SK-N-SH treated with all-trans-retinoic acid at 6 μM for 48 hours (cell line): ENCODE data around the gene GLP2R.

Source experiments
- ATAC-seq: fragments of 200-7000 bp; cut with Tn5 transposase; 3 replicates; pipeline ENCODE4 v1.9.1; 2020; ENCODE audit warnings: mild to moderate bottlenecking, moderate library complexity
- ARNTL ChIP-seq: fragments of 450-650 bp; formaldehyde crosslinking; IDR thresholded peaks from 2 replicates; pipeline ENCODE4 v1.5.0; 2020; ENCODE audit warnings: low read depth, mild to moderate bottlenecking, moderate library complexity, borderline replicate concordance
- BACH2 ChIP-seq: fragments of 250-450 bp; sonication (Bioruptor Pico); IDR thresholded peaks from 2 replicates; pipeline ENCODE4 v1.9.0; 2021; ENCODE audit warnings: mild to moderate bottlenecking, borderline replicate concordance
- CREB5 ChIP-seq: fragments of 250-450 bp; sonication (Bioruptor Pico); IDR thresholded peaks from 2 replicates; pipeline ENCODE4 v1.5.1; 2020; ENCODE audit warnings: low read depth, mild to moderate bottlenecking, moderate library complexity
- CSDC2 ChIP-seq: fragments of 250-450 bp; sonication (Bioruptor Pico); IDR thresholded peaks from 2 replicates; pipeline ENCODE4 v1.5.0; 2020; ENCODE audit warnings: mild to moderate bottlenecking, moderate library complexity
- CSRNP3 ChIP-seq: fragments of 250-450 bp; sonication (Bioruptor Pico); IDR thresholded peaks from 2 replicates; pipeline ENCODE4 v1.5.1; 2021; ENCODE audit warnings: mild to moderate bottlenecking, moderate library complexity
- ESRRG ChIP-seq: fragments of 250-450 bp; sonication (Bioruptor Pico); IDR thresholded peaks from 2 replicates; pipeline ENCODE4 v1.6.1; 2021; ENCODE audit warnings: mild to moderate bottlenecking
- GLIS3 ChIP-seq: fragments of 250-450 bp; sonication (Bioruptor Pico); IDR thresholded peaks from 2 replicates; pipeline ENCODE4 v1.5.0; 2020; ENCODE audit warnings: mild to moderate bottlenecking, moderate library complexity
- ISL1 ChIP-seq: fragments of 250-450 bp; sonication (Bioruptor Pico); IDR thresholded peaks from 2 replicates; pipeline ENCODE4 v2.1.2; 2022; ENCODE audit warnings: mild to moderate bottlenecking, moderate library complexity
- OSR1 ChIP-seq: fragments of 250-450 bp; sonication (Bioruptor Pico); IDR thresholded peaks from 2 replicates; pipeline ENCODE4 v1.8.0; 2022; ENCODE audit warnings: moderate library complexity, mild to moderate bottlenecking, inconsistent platforms
- PATZ1 ChIP-seq: fragments of 250-450 bp; sonication (Bioruptor Pico); IDR thresholded peaks from 2 replicates; pipeline ENCODE4 v1.8.0; 2020; ENCODE audit warnings: mild to moderate bottlenecking, moderate library complexity, borderline replicate concordance
- POU6F1 ChIP-seq: fragments of 250-450 bp; sonication (Bioruptor Pico); IDR thresholded peaks from 2 replicates; pipeline ENCODE4 v1.8.0; 2021; ENCODE audit warnings: low read depth, mild to moderate bottlenecking, moderate library complexity, borderline replicate concordance
- PPARA ChIP-seq: fragments of 250-450 bp; sonication (Bioruptor Pico); IDR thresholded peaks from 2 replicates; pipeline ENCODE4 v1.5.0; 2020; ENCODE audit warnings: mild to moderate bottlenecking, borderline replicate concordance
- RARB ChIP-seq: fragments of 250-450 bp; sonication (Bioruptor Pico); IDR thresholded peaks from 2 replicates; pipeline ENCODE4 v1.8.0; 2021; ENCODE audit warnings: mild to moderate bottlenecking, moderate library complexity
- SNAI2 ChIP-seq: fragments of 250-450 bp; sonication (Bioruptor Pico); IDR thresholded peaks from 2 replicates; pipeline ENCODE4 v1.5.0; 2020; ENCODE audit warnings: mild to moderate bottlenecking, moderate library complexity
- TCF4 ChIP-seq: fragments of 250-450 bp; sonication (Bioruptor Pico); IDR thresholded peaks from 2 replicates; pipeline ENCODE4 v1.8.0; 2021; ENCODE audit warnings: mild to moderate bottlenecking, moderate library complexity, borderline replicate concordance
- TOX ChIP-seq: fragments of 250-450 bp; sonication (Bioruptor Pico); IDR thresholded peaks from 2 replicates; pipeline ENCODE4 v1.8.0; 2021; ENCODE audit warnings: mild to moderate bottlenecking, moderate library complexity, borderline replicate concordance
- TSHZ2 ChIP-seq: fragments of 250-450 bp; sonication (Bioruptor Pico); IDR thresholded peaks from 2 replicates; pipeline ENCODE4 v1.5.0; 2020; ENCODE audit warnings: mild to moderate bottlenecking, moderate library complexity
- ZFP3 ChIP-seq: fragments of 250-450 bp; sonication (Bioruptor Pico); IDR thresholded peaks from 2 replicates; pipeline ENCODE4 v1.5.0; 2020; ENCODE audit warnings: mild to moderate bottlenecking, moderate library complexity
- ZFP30 ChIP-seq: fragments of 450-650 bp; formaldehyde crosslinking; IDR thresholded peaks from 2 replicates; pipeline ENCODE4 v1.5.0; 2022; ENCODE audit warnings: mild to moderate bottlenecking, moderate library complexity
- ZNF565 ChIP-seq: fragments of 450-650 bp; formaldehyde crosslinking; conservative IDR thresholded peaks from 2 replicates; pipeline ENCODE4 v1.5.0; 2020; ENCODE audit warnings: low read depth, mild to moderate bottlenecking, moderate library complexity
- ZNF70 ChIP-seq: fragments of 450-650 bp; formaldehyde crosslinking; IDR thresholded peaks from 2 replicates; pipeline ENCODE4 v1.5.0; 2020; ENCODE audit warnings: mild to moderate bottlenecking, moderate library complexity
- ZNF8 ChIP-seq: fragments of 450-650 bp; formaldehyde crosslinking; IDR thresholded peaks from 2 replicates; pipeline ENCODE4 v1.5.0; 2020; ENCODE audit warnings: mild to moderate bottlenecking, moderate library complexity

GLP2R gene

GRCh38 chr17:9902120-9902519 is 76.4 kb downstream of the GLP2R start:
- no peak for ATAC-seq
- TF ChIP-seq ZFP3 (CRISPR knock-in tag): no peak
- TF ChIP-seq CSRNP3: no peak
- TF ChIP-seq RARB (CRISPR knock-in tag): no peak
- no peak for TF ChIP-seq CREB5 (CRISPR knock-in tag)
- no peak for TF ChIP-seq ZFP30 (CRISPR knock-in tag)
- no peak for TF ChIP-seq ISL1 (CRISPR knock-in tag)
- no peak for TF ChIP-seq PATZ1 (CRISPR knock-in tag)
- no peak for TF ChIP-seq BACH2 (CRISPR knock-in tag)
- TF ChIP-seq SNAI2 (CRISPR knock-in tag): no peak
- no peak for TF ChIP-seq CSDC2 (CRISPR knock-in tag)
- no peak for TF ChIP-seq ESRRG
- no peak for TF ChIP-seq ZNF8 (CRISPR knock-in tag)
- TF ChIP-seq ZNF70: no peak
- no peak for TF ChIP-seq GLIS3 (CRISPR knock-in tag)
- TF ChIP-seq TSHZ2: no peak
- TF ChIP-seq TCF4 (CRISPR knock-in tag): no peak
- no peak for TF ChIP-seq ARNTL (CRISPR knock-in tag)
- TF ChIP-seq, all 23 proteins: peak for 0

GRCh38 chr17:9904277-9905077 is 78.8 kb downstream of the GLP2R start:
- TF ChIP-seq CREB5 (CRISPR knock-in tag): no peak
- no peak for TF ChIP-seq TOX (CRISPR knock-in tag)

GRCh38 chr17:9905078-9905415 is 79.3 kb downstream of the GLP2R start, which contains the start of gene RCVRN:
Gene RCVRN, minus strand, starts transcription at chr17:9905271. Its CDS starts 91 bp downstream, at chr17:9905180.
- no peak for ATAC-seq
- TF ChIP-seq TOX (CRISPR knock-in tag) (no peak), OSR1 (CRISPR knock-in tag) (no peak), ISL1 (CRISPR knock-in tag) (no peak), PPARA (no peak), TCF4 (CRISPR knock-in tag) (no peak), POU6F1 (CRISPR knock-in tag) (no peak), ZNF70 (no peak), SNAI2 (CRISPR knock-in tag) (no peak), ZNF565 (no peak), CSDC2 (CRISPR knock-in tag) (no peak), ZNF8 (CRISPR knock-in tag) (no peak), RARB (CRISPR knock-in tag) (no peak), ZFP30 (CRISPR knock-in tag) (no peak), TSHZ2 (no peak)

More at GRCh38 chr17:9904277-9905077, 78.8 kb downstream of the GLP2R start:
- no peak for ATAC-seq
